Astrocyte (in vitro differentiated cells and primary cell): ENCODE measurements around the gene WNT9A.

ENCODE experiments used
- EZH2 ChIP-seq: IDR thresholded peaks from 2 replicates; pipeline ENCODE4 v1.6.1; 2012; ENCODE audit warnings: mild to moderate bottlenecking, low read length, inconsistent platforms; ENCODE audit not compliant: insufficient read depth
- TF ChIP-seq, protein P1 (sequence below): IDR thresholded peaks from 2 replicates; pipeline ENCODE4 v1.5.1; 2011; ENCODE audit warnings: low read depth, mild to moderate bottlenecking, inconsistent platforms, low read length, moderate library complexity; ENCODE audit not compliant: insufficient read depth

DNA sequence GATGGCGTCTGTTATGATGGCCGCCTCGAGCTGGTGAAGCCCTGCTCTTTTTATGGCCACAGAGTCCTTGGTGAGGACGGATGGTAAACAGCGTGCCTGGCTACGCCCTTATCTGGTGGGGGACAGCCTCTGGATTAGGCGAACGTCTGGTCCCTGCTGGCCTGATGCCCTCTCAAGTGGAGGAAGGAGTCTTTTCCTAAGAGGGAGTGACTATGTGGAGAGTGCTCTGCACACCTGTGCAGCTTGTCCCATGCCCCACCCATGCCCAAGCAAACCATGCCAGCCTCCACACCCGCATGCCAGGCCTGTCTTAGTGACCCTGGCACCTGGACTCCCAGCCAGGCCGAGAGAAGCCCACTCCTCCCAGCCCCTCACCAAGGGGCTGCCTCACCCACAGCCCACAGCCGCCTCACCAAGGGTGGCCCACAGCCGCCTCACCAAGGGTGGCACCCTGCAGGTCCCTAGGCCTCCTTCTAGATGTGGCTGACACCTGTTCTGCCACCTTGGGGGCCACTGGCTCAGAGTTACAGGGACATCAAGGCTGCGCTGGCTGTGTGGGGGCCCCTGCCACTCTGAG is 40.2 kb downstream of the WNT9A start:
- TF ChIP-seq, protein P1, sequence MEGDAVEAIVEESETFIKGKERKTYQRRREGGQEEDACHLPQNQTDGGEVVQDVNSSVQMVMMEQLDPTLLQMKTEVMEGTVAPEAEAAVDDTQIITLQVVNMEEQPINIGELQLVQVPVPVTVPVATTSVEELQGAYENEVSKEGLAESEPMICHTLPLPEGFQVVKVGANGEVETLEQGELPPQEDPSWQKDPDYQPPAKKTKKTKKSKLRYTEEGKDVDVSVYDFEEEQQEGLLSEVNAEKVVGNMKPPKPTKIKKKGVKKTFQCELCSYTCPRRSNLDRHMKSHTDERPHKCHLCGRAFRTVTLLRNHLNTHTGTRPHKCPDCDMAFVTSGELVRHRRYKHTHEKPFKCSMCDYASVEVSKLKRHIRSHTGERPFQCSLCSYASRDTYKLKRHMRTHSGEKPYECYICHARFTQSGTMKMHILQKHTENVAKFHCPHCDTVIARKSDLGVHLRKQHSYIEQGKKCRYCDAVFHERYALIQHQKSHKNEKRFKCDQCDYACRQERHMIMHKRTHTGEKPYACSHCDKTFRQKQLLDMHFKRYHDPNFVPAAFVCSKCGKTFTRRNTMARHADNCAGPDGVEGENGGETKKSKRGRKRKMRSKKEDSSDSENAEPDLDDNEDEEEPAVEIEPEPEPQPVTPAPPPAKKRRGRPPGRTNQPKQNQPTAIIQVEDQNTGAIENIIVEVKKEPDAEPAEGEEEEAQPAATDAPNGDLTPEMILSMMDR = no peak
- no peak for TF ChIP-seq EZH2
